HepG2 (cell line): Measurements from ENCODE around the gene SCARB2. TPM values are rescaled to one million over a fixed set of nuclear protein-coding genes. Genes with fewer than 3 reads are reported as not detected.
A peak's percentile ranks its signal among the peaks of the same experiment; 100 is the strongest.

Experiments used
- CREM ChIP-seq, 2 experiments: sonication (generic) in 1 of 2; formaldehyde crosslinking in 1 of 2; IDR thresholded peaks; 2 replicates each; pipeline versions ENCODE4 v1.4.0 to v1.6.1; 2016 to 2020; ENCODE audit warnings: antibody characterized with exemption in 1 of 2, mild to moderate bottlenecking in 1 of 2, missing genetic modification reagents in 1 of 2
- FOXA3 ChIP-seq: IDR thresholded peaks from 2 replicates; pipeline ENCODE4 v1.6.1; 2016; ENCODE audit warnings: missing genetic modification reagents, missing compliant biosample characterization
- GRHL1 ChIP-seq: sonication (generic); formaldehyde crosslinking; conservative IDR thresholded peaks from 2 replicates; pipeline ENCODE4 v1.8.0; 2022; ENCODE audit warnings: missing genetic modification reagents
- HOXD1 ChIP-seq: sonication (generic); formaldehyde crosslinking; IDR thresholded peaks from 2 replicates; pipeline ENCODE4 v1.5.0; 2020; ENCODE audit warnings: missing genetic modification reagents
- MED1 ChIP-seq: sonication (generic); formaldehyde crosslinking; IDR thresholded peaks from 2 replicates; pipeline ENCODE4 v1.4.0; 2020; ENCODE audit warnings: missing genetic modification reagents
- MEF2D ChIP-seq: sonication (generic); formaldehyde crosslinking; IDR thresholded peaks from 2 replicates; pipeline ENCODE4 v1.5.1; 2020; ENCODE audit warnings: mild to moderate bottlenecking, missing genetic modification reagents
- MEIS2 ChIP-seq: sonication (generic); formaldehyde crosslinking; IDR thresholded peaks from 2 replicates; pipeline ENCODE4 v1.9.0; 2021; ENCODE audit warnings: mild to moderate bottlenecking, missing genetic modification reagents
- MXD3 ChIP-seq: IDR thresholded peaks from 2 replicates; pipeline ENCODE4 v1.6.1; 2016; ENCODE audit warnings: mild to moderate bottlenecking, missing biosample characterization, missing genetic modification reagents
- NFYB ChIP-seq: sonication (generic); formaldehyde crosslinking; IDR thresholded peaks from 2 replicates; pipeline ENCODE4 v1.4.0; 2020; ENCODE audit warnings: missing genetic modification reagents
- PAF1 ChIP-seq: IDR thresholded peaks from 2 replicates; pipeline ENCODE4 v1.6.1; 2016; ENCODE audit warnings: missing genetic modification reagents, missing compliant biosample characterization
- SATB2 ChIP-seq: sonication (generic); formaldehyde crosslinking; IDR thresholded peaks from 2 replicates; pipeline ENCODE4 v1.5.0; 2020; ENCODE audit warnings: missing genetic modification reagents
- SMAD3 ChIP-seq: sonication (generic); formaldehyde crosslinking; IDR thresholded peaks from 2 replicates; pipeline ENCODE4 v1.4.0; 2020; ENCODE audit warnings: missing genetic modification reagents
- ZBTB49 ChIP-seq: sonication (generic); formaldehyde crosslinking; IDR thresholded peaks from 2 replicates; pipeline ENCODE4 v1.4.0; 2020; ENCODE audit warnings: missing genetic modification reagents, borderline replicate concordance
- ZNF253 ChIP-seq: sonication (generic); formaldehyde crosslinking; IDR thresholded peaks from 2 replicates; pipeline ENCODE4 v1.8.0; 2022; ENCODE audit warnings: mild to moderate bottlenecking, missing genetic modification reagents, borderline replicate concordance
- ZNF576 ChIP-seq: sonication (generic); formaldehyde crosslinking; IDR thresholded peaks from 2 replicates; pipeline ENCODE4 v1.4.0; 2020; ENCODE audit warnings: mild to moderate bottlenecking, missing genetic modification reagents
- ZNF737 ChIP-seq: sonication (generic); formaldehyde crosslinking; IDR thresholded peaks from 2 replicates; pipeline ENCODE4 v1.5.0; 2020; ENCODE audit warnings: missing genetic modification reagents, mild to moderate bottlenecking, borderline replicate concordance
- ZNF770 ChIP-seq: sonication (generic); formaldehyde crosslinking; IDR thresholded peaks from 2 replicates; pipeline ENCODE4 v1.5.0; 2020; ENCODE audit warnings: mild to moderate bottlenecking, missing genetic modification reagents
- ZNF878 ChIP-seq: sonication (generic); formaldehyde crosslinking; IDR thresholded peaks from 2 replicates; pipeline ENCODE4 v1.8.1; 2023; ENCODE audit warnings: mild to moderate bottlenecking, missing genetic modification reagents, moderate library complexity
- polyA plus RNA-seq, 8 experiments: library from polyadenylated mRNA; depleted of rRNA in 3 of 8; stranded (reverse) in 7 of 8; unstranded in 1 of 8; fragments of >200 nt; fragmentation: Illumina TruSeq in 4 of 8; extraction: Trizol in 4 of 8; gene quantifications; 2 replicates each; pipeline versions ENCODE4 v1.2.1 to v1.2.3, GENCODE V29; 2011 to 2016; ENCODE audit warnings: low read depth in 4 of 8, missing spikeins in 1 of 8, mixed read lengths in 1 of 8; ENCODE audit not compliant: insufficient read depth in 1 of 8
- total RNA-seq, 5 experiments: library from RNA; depleted of rRNA; stranded (reverse); fragments of >200 nt; fragmentation: Illumina TruSeq; extraction: Trizol; gene quantifications; 2 replicates each; pipeline ENCODE4 v1.2.3, GENCODE V29; 2016; ENCODE audit warnings: low read depth in 1 of 5
- TF ChIP-seq, protein P1 (sequence below): sonication (generic); formaldehyde crosslinking; IDR thresholded peaks from 2 replicates; pipeline ENCODE4 v1.5.0; 2020; ENCODE audit warnings: mild to moderate bottlenecking, missing genetic modification reagents

The SCARB2 gene
- total and polyA plus RNA-seq, 2 of the 13 experiments (the other 11 are each of a cell fraction or from before 2014, with no cell fraction given): 40.6 to 43.4 TPM

- TF ChIP-seq ZNF878 (CRISPR knock-in tag): peak; percentile 94
- TF ChIP-seq PAF1 (CRISPR knock-in tag): no peak
- TF ChIP-seq NFYB (CRISPR knock-in tag): peak; percentile 23; the same call in 1 of the 2 replicates
- TF ChIP-seq MED1 (CRISPR knock-in tag): peak; percentile 82
- TF ChIP-seq GRHL1 (CRISPR knock-in tag): no peak
- TF ChIP-seq MEF2D (CRISPR knock-in tag): peak; percentile 72
- TF ChIP-seq, protein P1, sequence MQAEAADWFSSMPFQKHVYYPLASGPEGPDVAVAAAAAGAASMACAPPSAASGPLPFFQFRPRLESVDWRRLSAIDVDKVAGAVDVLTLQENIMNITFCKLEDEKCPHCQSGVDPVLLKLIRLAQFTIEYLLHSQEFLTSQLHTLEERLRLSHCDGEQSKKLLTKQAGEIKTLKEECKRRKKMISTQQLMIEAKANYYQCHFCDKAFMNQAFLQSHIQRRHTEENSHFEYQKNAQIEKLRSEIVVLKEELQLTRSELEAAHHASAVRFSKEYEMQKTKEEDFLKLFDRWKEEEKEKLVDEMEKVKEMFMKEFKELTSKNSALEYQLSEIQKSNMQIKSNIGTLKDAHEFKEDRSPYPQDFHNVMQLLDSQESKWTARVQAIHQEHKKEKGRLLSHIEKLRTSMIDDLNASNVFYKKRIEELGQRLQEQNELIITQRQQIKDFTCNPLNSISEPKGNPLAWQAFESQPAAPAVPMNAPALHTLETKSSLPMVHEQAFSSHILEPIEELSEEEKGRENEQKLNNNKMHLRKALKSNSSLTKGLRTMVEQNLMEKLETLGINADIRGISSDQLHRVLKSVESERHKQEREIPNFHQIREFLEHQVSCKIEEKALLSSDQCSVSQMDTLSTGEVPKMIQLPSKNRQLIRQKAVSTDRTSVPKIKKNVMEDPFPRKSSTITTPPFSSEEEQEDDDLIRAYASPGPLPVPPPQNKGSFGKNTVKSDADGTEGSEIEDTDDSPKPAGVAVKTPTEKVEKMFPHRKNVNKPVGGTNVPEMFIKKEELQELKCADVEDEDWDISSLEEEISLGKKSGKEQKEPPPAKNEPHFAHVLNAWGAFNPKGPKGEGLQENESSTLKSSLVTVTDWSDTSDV (CRISPR knock-in tag): no peak; the same call in 1 of the 2 replicates
- 0 out of 2 replicates have a peak, but pooled peaks have one; percentile 29 for TF ChIP-seq MXD3 (CRISPR knock-in tag)
- peak; percentile 91 for TF ChIP-seq ZNF770 (CRISPR knock-in tag)
- 0 out of 2 replicates have a peak, but pooled peaks have one; percentile 40 for TF ChIP-seq SATB2 (CRISPR knock-in tag)
- TF ChIP-seq HOXD1 (CRISPR knock-in tag): no peak
- peak; percentile 72 for TF ChIP-seq FOXA3 (CRISPR knock-in tag)
- peak; percentile 87 for TF ChIP-seq CREM (IDR thresholded peaks at IDR 0.05)
- TF ChIP-seq CREM (CRISPR knock-in tag; IDR thresholded peaks at IDR 0.05): no peak
- no peak for TF ChIP-seq ZNF253
- TF ChIP-seq ZNF737 (CRISPR knock-in tag): no peak; the same call in 1 of the 2 replicates
- TF ChIP-seq SMAD3: peak; percentile 91; the same call in 1 of the 2 replicates
- no peak for TF ChIP-seq ZBTB49 (CRISPR knock-in tag)
- peak; percentile 86; the same call in 1 of the 2 replicates for TF ChIP-seq MEIS2
- TF ChIP-seq ZNF576 (CRISPR knock-in tag): no peak
These were observed 65.3 kb downstream of the SCARB2 start, which contains the start of gene NUP54 (continued) for GRCh38 chr4:76148142-76148865.
